Measurements from ENCODE around the gene SUCNR1. TPM values are rescaled to one million over a fixed set of nuclear protein-coding genes. Genes with fewer than 3 reads are reported as not detected.
"Not testable (repeated sequence)": the region's sequence is repeated elsewhere in the genome, so short reads cannot be mapped to it uniquely, and the experiment has no call there.

The SUCNR1 gene
- total RNA-seq, 1 experiment from 2014 or later: not detected

DNA sequence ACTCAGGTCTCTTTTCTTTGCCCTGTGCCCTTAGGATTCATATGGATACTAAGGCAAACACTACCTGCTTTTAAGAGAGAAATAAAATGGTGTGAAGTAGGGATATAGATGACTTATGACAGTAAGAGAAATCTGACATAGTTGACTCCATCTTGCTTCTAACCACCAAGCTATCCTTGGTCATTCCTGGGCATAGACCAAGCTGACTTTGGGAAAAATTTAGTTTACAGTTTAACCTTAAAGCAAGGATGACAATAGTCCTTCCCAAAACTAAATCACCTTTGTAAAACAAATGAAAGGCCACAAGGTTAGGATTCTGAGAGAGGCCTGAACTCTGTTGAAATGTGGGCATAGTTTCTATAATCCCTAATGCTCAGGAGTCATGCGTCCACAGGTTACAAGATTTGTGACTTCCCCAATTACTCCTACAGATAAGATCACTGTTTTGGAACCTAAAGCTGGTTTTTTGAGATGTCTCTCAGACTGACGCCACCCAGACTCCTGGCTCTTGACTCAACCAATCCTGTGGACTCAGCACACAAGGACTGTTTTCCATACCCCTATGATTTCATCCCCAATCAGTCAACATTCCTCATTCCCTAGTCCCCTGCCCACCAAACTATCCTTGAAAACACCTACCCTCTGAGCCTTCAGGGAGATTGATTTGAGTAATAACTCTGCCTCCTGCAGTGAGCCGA, 25.3 kb downstream of the SUCNR1 start:
- not testable (repeated sequence) for H3K9me3 ChIP-seq (ENCODE audit: control insufficient read depth, low read depth, low read length); H3K18ac ChIP-seq (ENCODE audit: insufficient read length, low read depth, low read length); H2AK5ac ChIP-seq (ENCODE audit: insufficient read length, low read length); H3K4me2 ChIP-seq (ENCODE audit: insufficient read depth, insufficient read length, low read length); H2AFZ ChIP-seq (ENCODE audit: low read length); H3K4me1 ChIP-seq (ENCODE audit: insufficient read depth, low read length); H2BK12ac ChIP-seq (ENCODE audit: insufficient read length, low read depth, low read length); H2BK15ac ChIP-seq (ENCODE audit: low read depth, low read length); H3K4me3 Mint-ChIP-seq; H3K9ac ChIP-seq (ENCODE audit: extremely low read depth, insufficient read length, low read length); H3K27ac ChIP-seq (ENCODE audit: insufficient read length, low read depth, low read length); H3K27me3 Mint-ChIP-seq (ENCODE audit: low read depth); H3K14ac ChIP-seq (ENCODE audit: insufficient read depth, low read length); H3K27me3 ChIP-seq (ENCODE audit: insufficient read depth, low read length); H3K23ac ChIP-seq (ENCODE audit: insufficient read length, low read depth, low read length); H3K79me1 ChIP-seq (ENCODE audit: insufficient read depth, low read depth, low read length, poor library complexity, severe bottlenecking); H4K91ac ChIP-seq (ENCODE audit: insufficient read length, low read depth, low read length); H3K23me2 ChIP-seq (ENCODE audit: insufficient read length, low read depth, low read length, poor library complexity, severe bottlenecking); DNase-seq; H2BK120ac ChIP-seq (ENCODE audit: low read depth, low read length, poor library complexity, severe bottlenecking); H4K5ac ChIP-seq (ENCODE audit: insufficient read length, low read depth, low read length); H2BK20ac ChIP-seq (ENCODE audit: low read depth, low read length, poor library complexity, severe bottlenecking); H2BK5ac ChIP-seq (ENCODE audit: insufficient read length, low read length); H3K79me2 ChIP-seq (ENCODE audit: insufficient read depth, low read length); H3K4ac ChIP-seq (ENCODE audit: low read depth, low read length); H4K8ac ChIP-seq (replicated peaks; ENCODE audit: insufficient read length, low read depth, low read length); H3T11ph ChIP-seq (ENCODE audit: low read length); H4K20me1 ChIP-seq (ENCODE audit: control insufficient read depth, insufficient read depth, insufficient read length); H3K56ac ChIP-seq (ENCODE audit: insufficient read length, low read depth, low read length); H3K9me3 Mint-ChIP-seq; H3K36me3 Mint-ChIP-seq (ENCODE audit: insufficient read depth in 1 of 3, low read depth in 3 of 3)
- H3K4me1 Mint-ChIP-seq: peaks cover 19% of the 10 kb centered on the region in 2 experiments
- peak overlapping the region in 1 of 3 experiments; percentile 46; a peak in 1 of 7 replicates for H3K27ac Mint-ChIP-seq
- WGBS (ENCODE audit: extremely low coverage, insufficient read length, low lambda C conversion rate): no CpG with 5 or more reads among the region's 3 CpGs

All from H9 (cell line).